NB4 (cell line): ENCODE measurements around the gene ARPC5L.

Experiments
- CTCF ChIP-seq: IDR thresholded peaks from one replicate; pipeline ENCODE4 v1.5.1; 2012; ENCODE audit warnings: low read depth, low read length
- MAX ChIP-seq: IDR thresholded peaks from 2 replicates; pipeline ENCODE4 v1.6.1; 2011; ENCODE audit warnings: low read depth, low read length
- MYC ChIP-seq: IDR thresholded peaks from 2 replicates; pipeline ENCODE4 v1.6.1; 2011; ENCODE audit warnings: low read depth, low read length
- POLR2A ChIP-seq: IDR thresholded peaks from 2 replicates; pipeline ENCODE4 v1.6.1; 2011; ENCODE audit warnings: mild to moderate bottlenecking; ENCODE audit not compliant: insufficient read length; ENCODE audit errors: extremely low read depth

- TF ChIP-seq POLR2A (no peak), CTCF (no peak), MAX (no peak), MYC (no peak)
Measured at GRCh38 chr9:124914753-124915405, 52.9 kb downstream of the ARPC5L start.
